GM21526 (cell line): Measurements from ENCODE around the gene WDR27.
"Not testable (repeated sequence)": the region's sequence is repeated elsewhere in the genome, so short reads cannot be mapped to it uniquely, and the experiment has no call there.

Experiments used
- ATAC-seq: cut with Tn5 transposase; IDR thresholded peaks from one replicate; pipeline ENCODE4 v1.9.1; 2021; ENCODE audit warnings: moderate library complexity; ENCODE audit not compliant: unreplicated experiment, low FRiP score

Gene WDR27

DNA sequence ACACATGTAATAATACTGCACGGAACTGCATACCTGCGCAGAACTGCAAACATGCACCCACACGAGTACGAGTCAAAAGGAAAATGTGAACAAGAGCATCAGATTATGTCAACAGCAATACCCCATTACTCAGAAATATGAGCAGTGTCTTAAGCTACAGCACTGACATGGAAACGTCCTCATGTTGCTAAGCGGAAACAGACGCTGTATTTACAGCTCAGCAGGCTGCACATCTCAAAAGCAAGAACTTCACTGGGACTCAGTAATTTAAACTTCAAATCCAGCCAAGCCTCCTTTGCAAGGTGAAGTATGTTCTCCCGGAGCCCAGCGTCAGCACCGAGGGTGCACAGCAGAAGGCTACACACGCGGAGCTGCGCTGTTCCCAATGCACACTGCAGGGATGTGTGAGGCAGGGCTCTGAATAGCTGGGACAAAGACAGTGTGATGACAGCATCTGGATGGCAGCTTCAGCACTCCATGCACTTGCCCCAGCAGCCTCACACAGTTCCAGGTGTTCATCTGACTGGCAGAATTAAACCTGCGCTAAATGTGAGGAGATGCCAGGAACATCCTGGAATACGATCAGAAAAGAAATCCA is 202.8 kb downstream of the WDR27 start:
- no peak for ATAC-seq

GRCh38 chr6:169495601-169496000 is 206.2 kb downstream of the WDR27 start:
- ATAC-seq = no peak

GRCh38 chr6:169494038-169494437 is 207.8 kb downstream of the WDR27 start:
- ATAC-seq = no peak

DNA sequence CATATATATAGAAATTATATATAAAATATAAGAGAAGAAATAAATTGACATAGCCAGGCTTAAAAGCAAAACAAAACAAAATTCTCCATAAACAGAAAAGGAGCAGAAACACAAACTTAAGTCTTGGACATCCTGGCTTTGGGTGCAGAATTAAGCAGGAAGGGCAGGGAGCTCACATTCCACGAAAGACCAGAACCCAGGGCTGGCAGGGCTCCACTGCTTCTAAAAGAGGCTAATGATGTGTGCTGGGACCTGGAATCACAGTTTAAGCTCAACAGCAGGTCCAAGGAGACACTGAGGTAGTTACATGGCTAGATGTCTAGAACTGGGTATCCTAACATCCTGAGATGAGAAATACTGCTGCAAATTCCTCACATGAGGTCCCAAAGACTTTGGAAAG is 210.3 kb downstream of the WDR27 start:
- no peak for ATAC-seq

DNA sequence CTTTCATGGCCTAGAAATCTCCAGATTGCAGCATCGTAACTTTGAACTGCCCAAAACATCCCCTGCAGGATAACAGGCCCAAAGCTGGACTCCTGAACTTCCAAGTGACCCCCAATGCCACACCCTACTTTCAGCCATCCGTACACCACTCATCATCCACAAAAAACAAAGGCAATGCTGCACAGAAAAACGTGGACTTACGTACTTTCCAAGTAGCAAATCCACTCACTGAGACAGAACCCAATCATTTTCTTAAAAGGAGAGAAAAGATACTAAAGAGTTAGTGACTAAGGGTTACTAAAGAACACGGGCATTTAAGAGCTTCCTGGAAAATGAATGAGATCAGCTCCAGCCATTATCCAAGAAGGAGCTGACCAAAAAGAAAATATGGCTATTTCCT is 211.0 kb downstream of the WDR27 start:
- no peak for ATAC-seq

GRCh38 chr6:169490246-169490641 is 211.6 kb downstream of the WDR27 start:
- ATAC-seq = no peak

GRCh38 chr6:169489563-169490245 is 212.1 kb downstream of the WDR27 start:
- ATAC-seq = no peak

- ATAC-seq = no peak
Measured at GRCh38 chr6:169487579-169488436, 214.0 kb downstream of the WDR27 start.

- no peak for ATAC-seq
Measured at GRCh38 chr6:169479783-169480495, 221.9 kb downstream of the WDR27 start.

- ATAC-seq = no peak
Measured at GRCh38 chr6:169474362-169474761, 227.5 kb downstream of the WDR27 start.

DNA sequence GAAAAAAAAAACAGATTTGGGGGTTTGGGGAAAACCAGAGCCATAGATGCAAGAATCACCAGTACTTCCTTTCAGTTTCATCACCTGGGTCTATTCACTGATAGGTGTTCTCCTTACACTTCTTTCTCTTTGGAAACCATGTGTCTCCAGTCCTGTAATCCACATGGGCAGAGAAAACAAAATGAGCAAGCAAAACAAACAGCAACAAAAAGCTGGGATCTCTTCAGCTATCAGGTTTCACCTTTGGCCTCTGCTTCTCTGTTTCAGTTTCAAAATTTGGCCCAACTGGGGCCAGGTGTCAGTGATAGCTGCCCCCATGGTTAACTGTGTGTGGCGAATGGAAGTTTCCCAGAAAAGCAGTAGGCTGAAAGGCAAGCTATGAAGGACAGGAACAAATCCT is 228.2 kb downstream of the WDR27 start:
- peak; percentile 91 for ATAC-seq

- no peak for ATAC-seq
Measured at GRCh38 chr6:169472786-169473416, 228.9 kb downstream of the WDR27 start.

DNA sequence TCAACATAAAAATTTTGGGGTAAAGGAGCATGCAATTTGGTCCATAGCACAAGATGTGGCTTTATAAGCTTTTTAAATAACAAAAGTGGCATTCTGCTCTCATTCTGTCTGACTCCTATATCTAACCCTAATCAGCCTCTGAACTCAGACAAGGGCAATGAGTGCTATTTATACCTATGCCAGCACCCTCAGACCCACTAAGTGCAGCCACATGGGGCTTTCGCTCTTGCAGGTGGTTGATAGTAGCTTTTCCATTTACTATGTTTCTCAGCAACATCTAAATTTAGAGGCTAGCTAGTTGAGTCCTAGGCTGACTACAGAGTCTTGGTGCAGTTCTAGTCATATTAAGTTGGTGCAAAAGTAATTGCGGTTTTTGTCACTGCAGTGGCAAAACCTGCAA is 231.0 kb downstream of the WDR27 start:
- no peak for ATAC-seq

DNA sequence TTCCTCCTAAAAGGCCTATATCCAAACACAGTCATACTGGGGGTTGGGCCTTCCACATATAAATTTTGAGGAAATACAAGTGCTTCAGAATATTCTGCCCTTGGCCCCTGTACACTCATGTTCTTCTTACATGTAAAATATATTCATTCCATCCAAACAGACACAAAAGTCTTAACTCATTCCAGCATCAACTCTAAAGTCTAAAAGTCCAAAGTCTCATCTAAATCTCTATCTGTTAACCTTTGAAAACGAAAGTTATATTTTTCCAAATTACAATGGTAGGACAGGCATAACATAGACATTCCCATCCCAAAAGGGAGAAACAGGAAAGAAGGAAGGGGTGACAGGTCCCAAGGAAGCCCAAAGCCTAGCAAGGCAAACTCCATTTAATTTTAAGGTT is 232.8 kb downstream of the WDR27 start:
- no peak for ATAC-seq

- not testable (repeated sequence) for ATAC-seq
Measured at GRCh38 chr6:169467755-169468154, 234.1 kb downstream of the WDR27 start.

GRCh38 chr6:169466256-169466655 is 235.6 kb downstream of the WDR27 start:
- ATAC-seq = not testable (repeated sequence)

- ATAC-seq = no peak
Measured at GRCh38 chr6:169457762-169458161, 244.1 kb downstream of the WDR27 start.

DNA sequence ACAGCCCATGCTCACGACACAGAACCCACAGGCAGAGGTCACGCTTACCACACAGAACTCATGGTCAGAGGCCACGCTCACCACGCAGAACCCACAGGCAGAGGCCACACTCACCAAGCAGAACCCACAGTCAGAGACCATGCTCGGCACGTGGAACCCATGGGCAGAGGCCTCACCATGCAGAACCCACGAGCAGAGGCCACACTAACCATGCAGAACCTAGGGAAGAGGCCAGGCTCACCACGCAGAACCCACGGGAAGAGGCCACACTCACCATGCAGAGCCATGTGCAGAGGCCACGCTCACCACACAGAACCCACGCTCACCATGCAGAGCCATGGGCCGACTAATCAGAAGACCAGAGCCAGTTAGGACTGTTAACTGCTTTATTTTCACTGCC is 245.0 kb downstream of the WDR27 start:
- ATAC-seq = no peak

- no peak for ATAC-seq
Measured at GRCh38 chr6:169455470-169455869, 246.4 kb downstream of the WDR27 start.

DNA sequence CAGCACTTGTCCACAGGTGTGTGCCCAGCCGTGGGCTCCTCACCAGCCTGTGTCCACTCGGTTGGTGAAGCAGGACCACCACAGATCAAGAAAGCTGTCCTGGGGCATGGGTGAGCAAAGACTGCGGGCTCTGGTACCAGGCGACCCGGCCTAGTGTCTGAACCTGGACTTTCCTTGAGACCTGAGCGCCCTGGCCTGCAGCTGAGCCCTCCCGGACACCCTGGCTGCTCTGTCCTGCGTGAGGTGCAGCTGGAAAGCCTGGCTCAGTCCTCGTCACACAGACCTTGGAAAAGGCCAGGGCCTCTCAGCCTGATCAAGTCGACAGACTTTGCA is 247.0 kb downstream of the WDR27 start:
- no peak for ATAC-seq
